Dendritic cell treated with granulocyte-macrophage colony-stimulating factor and Interleukin-4, amounts not matched to agents 40 ng/mL and 50 ng/mL, for 4 days (primary cell): Measurements from ENCODE around the gene TAS1R3.
A peak's percentile ranks its signal among the peaks of the same experiment; 100 is the strongest.

Experiments
- H3K27ac Mint-ChIP-seq: one replicate; pipeline ENCODE4 v1.8.0; 2022; ENCODE audit warnings: mild to moderate bottlenecking, mixed read lengths
- H3K27me3 Mint-ChIP-seq: one replicate; pipeline ENCODE4 v1.8.0; 2022; ENCODE audit warnings: mild to moderate bottlenecking, mixed read lengths
- H3K36me3 Mint-ChIP-seq: one replicate; pipeline ENCODE4 v1.8.0; 2022; ENCODE audit warnings: low read depth, mixed read lengths
- H3K4me1 Mint-ChIP-seq: one replicate; pipeline ENCODE4 v1.8.0; 2022; ENCODE audit warnings: low read depth, mixed read lengths
- H3K4me3 Mint-ChIP-seq: one replicate; pipeline ENCODE4 v1.8.0; 2022; ENCODE audit warnings: mild to moderate bottlenecking, moderate library complexity, mixed read lengths
- H3K9me3 Mint-ChIP-seq: one replicate; pipeline ENCODE4 v1.8.0; 2022; ENCODE audit warnings: mixed read lengths
- intact Hi-C: fragments of 100-400 bp; cut with micrococcal nuclease; formaldehyde crosslinking; loops from one replicate; pipeline ENCODE4 v1.15.0; 2022

Gene TAS1R3

GRCh38 chr1:1341549-1342021 lies 10.5 kb downstream of the TAS1R3 start:
- Mint-ChIP-seq H3K4me1 (peaks cover 34% of the 10 kb centered on the region), H3K36me3 (peaks cover 54% of the 10 kb centered on the region), H3K9me3 (no peaks in the 10 kb centered on the region), H3K27me3 (no peaks in the 10 kb centered on the region), H3K27ac (no peak overlapping the region), H3K4me3 (no peak overlapping the region)
- intact Hi-C loops: no loop called here

- peaks cover 40% of the 10 kb centered on the region for H3K4me1 Mint-ChIP-seq
- H3K36me3 Mint-ChIP-seq: peaks cover 48% of the 10 kb centered on the region
- intact Hi-C loops: no loop called here
- no peak overlapping the region for H3K27ac Mint-ChIP-seq
- no peaks in the 10 kb centered on the region for H3K9me3 Mint-ChIP-seq
- H3K27me3 Mint-ChIP-seq: no peaks in the 10 kb centered on the region
- H3K4me3 Mint-ChIP-seq: no peak overlapping the region
Observed at GRCh38 chr1:1342061-1342562, 11.0 kb downstream of the TAS1R3 start.

GRCh38 chr1:1342584-1343115 lies 11.6 kb downstream of the TAS1R3 start:
- H3K27me3 Mint-ChIP-seq: no peaks in the 10 kb centered on the region
- H3K36me3 Mint-ChIP-seq: peaks cover 43% of the 10 kb centered on the region
- no peaks in the 10 kb centered on the region for H3K9me3 Mint-ChIP-seq
- peaks cover 45% of the 10 kb centered on the region for H3K4me1 Mint-ChIP-seq
- intact Hi-C loops: no loop called here
- no peak overlapping the region for H3K27ac Mint-ChIP-seq
- no peak overlapping the region for H3K4me3 Mint-ChIP-seq

GRCh38 chr1:1343811-1344421 lies 12.8 kb downstream of the TAS1R3 start:
- Mint-ChIP-seq H3K9me3 (no peaks in the 10 kb centered on the region), H3K36me3 (peaks cover 35% of the 10 kb centered on the region), H3K27ac (no peak overlapping the region), H3K4me3 (no peak overlapping the region), H3K4me1 (peaks cover 53% of the 10 kb centered on the region), H3K27me3 (no peaks in the 10 kb centered on the region)
- intact Hi-C loops: no loop called here

- H3K27ac Mint-ChIP-seq: no peak overlapping the region
Observed at GRCh38 chr1:1344655-1345361, 13.7 kb downstream of the TAS1R3 start.

GRCh38 chr1:1345384-1345783 lies 14.3 kb downstream of the TAS1R3 start:
- Mint-ChIP-seq H3K27me3 (no peaks in the 10 kb centered on the region), H3K36me3 (peaks cover 20% of the 10 kb centered on the region), H3K4me3 (no peak overlapping the region), H3K4me1 (peaks cover 53% of the 10 kb centered on the region), H3K9me3 (no peaks in the 10 kb centered on the region), H3K27ac (no peak overlapping the region)
- intact Hi-C loops: no loop called here

More at GRCh38 chr1:1344655-1345361, 13.7 kb downstream of the TAS1R3 start:
- Mint-ChIP-seq H3K27me3 (no peaks in the 10 kb centered on the region), H3K36me3 (peaks cover 26% of the 10 kb centered on the region), H3K9me3 (no peaks in the 10 kb centered on the region), H3K4me3 (no peak overlapping the region), H3K4me1 (peaks cover 53% of the 10 kb centered on the region)
- intact Hi-C loops: no loop called here

GRCh38 chr1:1345860-1346500 lies 14.9 kb downstream of the TAS1R3 start:
- H3K27ac Mint-ChIP-seq: peak overlapping the region; percentile 6
- H3K4me3 Mint-ChIP-seq: no peak overlapping the region
- intact Hi-C loops: no loop called here
- no peaks in the 10 kb centered on the region for H3K27me3 Mint-ChIP-seq
- H3K4me1 Mint-ChIP-seq: peaks cover 53% of the 10 kb centered on the region
- peaks cover 14% of the 10 kb centered on the region for H3K36me3 Mint-ChIP-seq
- H3K9me3 Mint-ChIP-seq: no peaks in the 10 kb centered on the region

- peaks cover 53% of the 10 kb centered on the region for H3K4me1 Mint-ChIP-seq
- intact Hi-C loops: no loop called here
- H3K27ac Mint-ChIP-seq: peak overlapping the region; percentile 6
- H3K9me3 Mint-ChIP-seq: no peaks in the 10 kb centered on the region
- H3K36me3 Mint-ChIP-seq: peaks cover 9% of the 10 kb centered on the region
- H3K27me3 Mint-ChIP-seq: peaks cover 2% of the 10 kb centered on the region
- no peak overlapping the region for H3K4me3 Mint-ChIP-seq
Observed at GRCh38 chr1:1346501-1346890, 15.4 kb downstream of the TAS1R3 start.

- Mint-ChIP-seq H3K27me3 (peaks cover 9% of the 10 kb centered on the region), H3K4me3 (no peak overlapping the region), H3K4me1 (peaks cover 58% of the 10 kb centered on the region), H3K27ac (peak overlapping the region; percentile 66), H3K9me3 (no peaks in the 10 kb centered on the region), H3K36me3 (peaks cover 4% of the 10 kb centered on the region)
- intact Hi-C loops: no loop called here
Observed at GRCh38 chr1:1347026-1347595, 16.0 kb downstream of the TAS1R3 start.

- Mint-ChIP-seq H3K27me3 (peaks cover 16% of the 10 kb centered on the region), H3K27ac (peak overlapping the region; percentile 66), H3K36me3 (peaks cover 4% of the 10 kb centered on the region), H3K4me3 (peak overlapping the region; percentile 82), H3K4me1 (peaks cover 60% of the 10 kb centered on the region), H3K9me3 (no peaks in the 10 kb centered on the region)
- intact Hi-C loops: no loop called here
Observed at GRCh38 chr1:1347663-1348419, 16.8 kb downstream of the TAS1R3 start.

GRCh38 chr1:1348420-1349255 lies 17.6 kb downstream of the TAS1R3 start:
- H3K4me1 Mint-ChIP-seq: peaks cover 56% of the 10 kb centered on the region
- H3K36me3 Mint-ChIP-seq: peaks cover 4% of the 10 kb centered on the region
- H3K9me3 Mint-ChIP-seq: no peaks in the 10 kb centered on the region
- H3K27ac Mint-ChIP-seq: peak overlapping the region; percentile 66
- peaks cover 24% of the 10 kb centered on the region for H3K27me3 Mint-ChIP-seq
- intact Hi-C loops: no loop called here
- peak overlapping the region; percentile 82 for H3K4me3 Mint-ChIP-seq

- Mint-ChIP-seq H3K27ac (peak within 1 kb of the TSS; percentile 66), H3K4me3 (peak within 1 kb of the TSS; percentile 82), H3K36me3 (peaks cover 4% of the 10 kb centered on the region), H3K4me1 (peaks cover 55% of the 10 kb centered on the region), H3K9me3 (no peaks in the 10 kb centered on the region), H3K27me3 (peaks cover 32% of the 10 kb centered on the region)
- intact Hi-C loops: no loop called here
Observed at GRCh38 chr1:1349256-1350012, 18.4 kb downstream of the TAS1R3 start, which contains the start of gene DVL1. Gene DVL1, minus strand, starts transcription at chr1:1349418. Its CDS starts 353 bp downstream, at chr1:1349065.
